Hematopoietic multipotent progenitor cell treated with erythropoietin and hydrocortisone succinate and interleukin-3 and kit ligand, for 17 days (in vitro differentiated cells): ENCODE measurements around the gene DOCK8.

ENCODE experiments used
- DNase-seq: peaks from one replicate; pipeline ENCODE4 v3.0.0-alpha.2; 2015; ENCODE audit warnings: low spot score

Gene DOCK8

DNA sequence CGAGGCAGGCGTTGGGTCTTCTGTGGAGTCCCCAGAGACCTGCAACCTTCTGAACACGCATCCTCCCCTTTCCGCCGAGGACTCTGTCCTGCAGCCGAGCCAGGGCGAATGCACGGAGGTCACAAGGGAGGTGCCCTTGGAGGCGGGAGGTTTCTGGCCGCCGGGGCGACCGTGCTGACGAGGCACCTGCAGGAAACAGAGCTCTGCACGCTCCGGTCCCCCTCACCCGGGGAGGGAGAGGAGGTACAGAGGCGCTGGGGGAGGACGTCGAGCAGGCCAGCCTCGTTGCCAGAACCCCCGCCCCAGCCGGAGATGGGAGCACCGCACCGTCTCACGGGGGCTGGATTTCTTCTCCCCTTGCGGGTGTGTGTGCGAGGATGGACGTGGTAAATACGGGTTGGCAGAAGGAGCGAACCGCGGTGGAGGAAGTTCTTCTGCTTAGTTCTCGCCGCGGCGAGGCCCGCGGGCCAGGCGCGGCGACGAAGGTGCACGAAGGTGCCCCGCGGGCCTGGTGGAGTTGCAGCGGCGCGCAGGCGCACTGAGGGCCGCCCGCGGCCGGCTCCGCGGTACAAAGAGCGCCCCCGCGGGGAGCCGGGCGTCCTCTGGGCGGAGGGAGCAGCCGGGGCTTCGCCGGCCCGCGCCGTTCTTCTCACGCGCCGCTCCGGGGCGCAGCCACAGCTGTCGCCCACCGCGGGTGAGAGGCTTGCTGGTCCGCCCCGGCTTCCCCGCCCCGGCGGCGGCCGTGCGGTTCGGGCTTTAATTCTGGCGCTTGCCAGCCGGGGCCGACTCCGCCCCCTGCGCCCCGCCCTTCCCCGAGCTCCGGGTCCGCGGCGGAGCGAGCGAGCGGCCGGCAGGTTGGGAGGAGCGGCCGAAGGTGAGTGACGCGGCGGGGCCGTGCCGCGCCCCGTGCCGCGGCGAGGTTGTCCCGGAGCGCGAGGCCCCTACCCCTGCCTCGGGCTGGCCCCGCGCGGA lies 289.5 kb downstream of the DOCK8 start, which contains the start of gene KANK1:
Gene KANK1 (plus strand): TSS at position 815 of the 972 bp plus-strand sequence.
- peak; percentile 58 for DNase-seq

GRCh38 chr9:504921-505740 lies 290.5 kb downstream of the DOCK8 start:
- DNase-seq, result no peak

- DNase-seq, result no peak
These were observed 291.0 kb downstream of the DOCK8 start for GRCh38 chr9:505741-506059.

- no peak for DNase-seq
These were observed 291.6 kb downstream of the DOCK8 start for GRCh38 chr9:506281-506680.

GRCh38 chr9:511861-512260 lies 297.2 kb downstream of the DOCK8 start:
- DNase-seq, result no peak

GRCh38 chr9:512555-513272 lies 298.0 kb downstream of the DOCK8 start:
- DNase-seq, result no peak
